ENCODE results near the gene WWOX.

DNA sequence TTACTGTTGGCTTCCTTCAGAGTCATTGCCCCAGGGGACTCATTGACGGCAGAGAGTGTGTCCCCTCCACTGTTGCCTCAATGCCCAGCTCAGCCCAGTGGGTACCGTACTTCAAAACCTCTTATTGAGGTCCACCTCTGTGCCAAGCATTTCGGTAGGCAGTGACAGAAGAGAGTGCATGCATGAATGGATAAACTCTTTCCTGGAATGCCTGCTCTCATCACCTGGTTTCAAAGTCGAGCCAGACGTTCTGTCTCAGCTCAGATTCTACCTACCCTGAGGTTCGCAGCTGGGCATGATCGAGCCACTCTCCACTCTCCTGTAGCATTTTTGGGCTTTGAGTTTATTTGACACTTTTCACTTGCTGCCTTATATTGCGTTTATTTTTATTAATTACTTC is 854.1 kb downstream of the WWOX start:
- TF ChIP-seq, protein P1, sequence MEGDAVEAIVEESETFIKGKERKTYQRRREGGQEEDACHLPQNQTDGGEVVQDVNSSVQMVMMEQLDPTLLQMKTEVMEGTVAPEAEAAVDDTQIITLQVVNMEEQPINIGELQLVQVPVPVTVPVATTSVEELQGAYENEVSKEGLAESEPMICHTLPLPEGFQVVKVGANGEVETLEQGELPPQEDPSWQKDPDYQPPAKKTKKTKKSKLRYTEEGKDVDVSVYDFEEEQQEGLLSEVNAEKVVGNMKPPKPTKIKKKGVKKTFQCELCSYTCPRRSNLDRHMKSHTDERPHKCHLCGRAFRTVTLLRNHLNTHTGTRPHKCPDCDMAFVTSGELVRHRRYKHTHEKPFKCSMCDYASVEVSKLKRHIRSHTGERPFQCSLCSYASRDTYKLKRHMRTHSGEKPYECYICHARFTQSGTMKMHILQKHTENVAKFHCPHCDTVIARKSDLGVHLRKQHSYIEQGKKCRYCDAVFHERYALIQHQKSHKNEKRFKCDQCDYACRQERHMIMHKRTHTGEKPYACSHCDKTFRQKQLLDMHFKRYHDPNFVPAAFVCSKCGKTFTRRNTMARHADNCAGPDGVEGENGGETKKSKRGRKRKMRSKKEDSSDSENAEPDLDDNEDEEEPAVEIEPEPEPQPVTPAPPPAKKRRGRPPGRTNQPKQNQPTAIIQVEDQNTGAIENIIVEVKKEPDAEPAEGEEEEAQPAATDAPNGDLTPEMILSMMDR (IDR thresholded peaks at IDR 0.05; ENCODE audit: low read length), result no peak
- no peak for TF ChIP-seq EZH2phosphoT487 (IDR thresholded peaks at IDR 0.05; ENCODE audit: low read length)

Data from MM.1S (cell line).